ENCODE data around the gene ADGRD1. TPM values are rescaled to one million over a fixed set of nuclear protein-coding genes. Genes with fewer than 3 reads are reported as not detected.

Gene ADGRD1
- polyA plus RNA-seq, 1 experiment: 68.5 TPM

GRCh38 chr12:131042834-131043245, 89.1 kb downstream of the ADGRD1 start:
- ChIA-PET CTCF (no interaction called here), POLR2A (no interaction called here)
- TF ChIP-seq, protein P1, sequence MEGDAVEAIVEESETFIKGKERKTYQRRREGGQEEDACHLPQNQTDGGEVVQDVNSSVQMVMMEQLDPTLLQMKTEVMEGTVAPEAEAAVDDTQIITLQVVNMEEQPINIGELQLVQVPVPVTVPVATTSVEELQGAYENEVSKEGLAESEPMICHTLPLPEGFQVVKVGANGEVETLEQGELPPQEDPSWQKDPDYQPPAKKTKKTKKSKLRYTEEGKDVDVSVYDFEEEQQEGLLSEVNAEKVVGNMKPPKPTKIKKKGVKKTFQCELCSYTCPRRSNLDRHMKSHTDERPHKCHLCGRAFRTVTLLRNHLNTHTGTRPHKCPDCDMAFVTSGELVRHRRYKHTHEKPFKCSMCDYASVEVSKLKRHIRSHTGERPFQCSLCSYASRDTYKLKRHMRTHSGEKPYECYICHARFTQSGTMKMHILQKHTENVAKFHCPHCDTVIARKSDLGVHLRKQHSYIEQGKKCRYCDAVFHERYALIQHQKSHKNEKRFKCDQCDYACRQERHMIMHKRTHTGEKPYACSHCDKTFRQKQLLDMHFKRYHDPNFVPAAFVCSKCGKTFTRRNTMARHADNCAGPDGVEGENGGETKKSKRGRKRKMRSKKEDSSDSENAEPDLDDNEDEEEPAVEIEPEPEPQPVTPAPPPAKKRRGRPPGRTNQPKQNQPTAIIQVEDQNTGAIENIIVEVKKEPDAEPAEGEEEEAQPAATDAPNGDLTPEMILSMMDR (IDR thresholded peaks at IDR 0.05; ENCODE audit: insufficient read depth, low read depth, low read length): no peak
- H3K36me3 ChIP-seq (ENCODE audit: control insufficient read depth, insufficient read depth, low read length): no peaks in the 10 kb centered on the region; the same call in 1 of the 2 replicates
- no peak for DNase-seq (ENCODE audit: low read depth)
- no peak overlapping the region for H3K4me3 ChIP-seq (ENCODE audit: low read depth, low read length)
- H3K27me3 ChIP-seq (ENCODE audit: control insufficient read depth, insufficient read depth, low read length): no peaks in the 10 kb centered on the region

DNA sequence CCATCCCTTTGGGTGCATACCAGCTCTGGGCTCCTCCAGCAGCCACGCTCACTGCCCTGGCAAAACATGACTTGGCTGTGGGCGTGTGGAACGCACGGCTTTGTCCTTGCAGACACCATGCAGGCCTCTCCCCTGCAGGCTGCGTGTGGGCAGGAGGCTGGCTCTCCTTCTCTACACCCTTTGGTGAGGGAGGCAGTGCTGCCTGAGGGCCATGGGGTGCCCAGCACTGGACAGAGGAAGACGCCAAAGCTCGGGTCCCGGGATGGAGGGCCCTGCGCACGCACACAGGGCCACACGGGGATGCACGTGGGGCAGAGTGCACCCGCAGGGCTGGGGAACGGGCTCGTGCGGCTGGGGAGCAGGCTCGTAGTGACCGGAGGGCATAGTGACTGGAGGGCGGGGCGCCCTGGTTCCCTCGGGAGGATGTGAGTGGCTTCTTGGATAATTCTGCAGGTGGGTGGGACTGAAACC, 89.7 kb downstream of the ADGRD1 start:
- CTCF ChIA-PET: no interaction called here
- Histone ChIP-seq H3K4me3 (ENCODE audit: low read depth, low read length) (no peak overlapping the region), H3K36me3 (ENCODE audit: control insufficient read depth, insufficient read depth, low read length) (no peaks in the 10 kb centered on the region; the same call in 1 of the 2 replicates), H3K27me3 (ENCODE audit: control insufficient read depth, insufficient read depth, low read length) (no peaks in the 10 kb centered on the region)
- no peak for DNase-seq (ENCODE audit: low read depth)
- TF ChIP-seq, protein P1 (IDR thresholded peaks at IDR 0.05; ENCODE audit: insufficient read depth, low read depth, low read length): no peak
- POLR2A ChIA-PET: no interaction called here

DNA sequence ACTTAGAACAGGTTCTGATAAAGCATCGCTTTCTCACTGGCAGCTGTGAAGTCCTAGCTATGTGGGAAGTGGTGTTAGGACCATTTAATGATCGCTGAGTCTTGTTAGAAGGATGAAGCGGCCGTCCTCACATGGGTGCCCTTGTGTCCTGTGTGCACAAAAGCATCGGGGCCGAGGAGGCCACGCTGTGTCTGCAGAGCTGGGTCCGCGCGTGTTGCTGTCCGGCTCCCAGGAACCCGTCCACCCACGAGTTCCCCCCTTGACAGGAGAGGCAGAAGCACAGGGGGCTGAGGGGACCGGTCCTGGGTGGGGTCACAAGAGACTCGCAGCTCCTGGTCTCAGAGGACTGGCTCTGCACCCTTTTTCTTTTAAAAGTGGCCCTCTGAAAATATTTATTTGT, 90.4 kb downstream of the ADGRD1 start:
- POLR2A ChIA-PET: no interaction called here
- Histone ChIP-seq H3K27me3 (ENCODE audit: control insufficient read depth, insufficient read depth, low read length) (no peaks in the 10 kb centered on the region), H3K36me3 (ENCODE audit: control insufficient read depth, insufficient read depth, low read length) (no peaks in the 10 kb centered on the region; the same call in 1 of the 2 replicates), H3K4me3 (ENCODE audit: low read depth, low read length) (no peak overlapping the region)
- DNase-seq (ENCODE audit: low read depth): no peak
- CTCF ChIA-PET: no interaction called here
- TF ChIP-seq, protein P1 (IDR thresholded peaks at IDR 0.05; ENCODE audit: insufficient read depth, low read depth, low read length): no peak

GRCh38 chr12:131044760-131045381, 91.2 kb downstream of the ADGRD1 start:
- CTCF ChIA-PET: no interaction called here
- H3K27me3 ChIP-seq (ENCODE audit: control insufficient read depth, insufficient read depth, low read length): no peaks in the 10 kb centered on the region
- H3K4me3 ChIP-seq (ENCODE audit: low read depth, low read length): no peak overlapping the region
- TF ChIP-seq, protein P1 (IDR thresholded peaks at IDR 0.05; ENCODE audit: insufficient read depth, low read depth, low read length): no peak
- POLR2A ChIA-PET: no interaction called here
- no peak for DNase-seq (ENCODE audit: low read depth)
- no peaks in the 10 kb centered on the region; the same call in 1 of the 2 replicates for H3K36me3 ChIP-seq (ENCODE audit: control insufficient read depth, insufficient read depth, low read length)

DNA sequence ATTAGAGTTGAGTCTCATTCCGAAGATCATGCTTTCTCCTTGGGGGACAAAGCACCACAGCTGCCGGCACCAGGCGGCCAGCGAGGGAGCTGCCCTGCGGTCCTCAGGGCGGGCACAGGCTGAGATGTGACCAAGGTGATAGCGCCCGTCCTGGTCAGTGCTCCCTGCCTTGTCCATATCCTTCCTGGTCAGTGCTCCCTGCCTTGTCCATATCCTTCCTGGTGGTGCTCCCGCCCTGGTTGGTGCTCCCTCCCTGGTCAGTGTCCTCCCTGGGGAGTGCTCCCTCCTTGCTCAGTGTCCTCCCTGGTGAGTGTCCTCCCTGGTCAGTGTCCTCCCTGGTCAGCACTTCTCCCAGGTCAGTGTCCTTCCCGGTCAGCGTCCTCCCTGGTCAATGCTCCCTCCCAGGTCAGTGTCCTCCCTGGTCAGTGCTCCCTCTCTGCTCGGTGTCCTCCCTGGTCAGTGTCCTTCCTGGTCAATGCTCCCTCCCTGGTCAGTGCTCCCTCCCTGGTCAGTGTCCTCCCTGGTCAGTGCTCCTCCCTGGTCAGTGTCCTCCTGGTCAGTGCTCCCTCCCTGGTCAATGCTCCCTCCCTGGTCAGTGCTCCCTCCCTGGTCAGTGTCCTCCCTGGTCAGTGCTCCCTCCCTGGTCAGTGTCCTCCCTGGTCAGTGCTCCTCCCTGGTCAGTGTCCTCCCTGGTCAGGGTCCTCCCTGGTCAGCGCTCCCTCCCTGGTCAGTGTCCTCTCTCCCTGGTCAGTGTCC, 92.2 kb downstream of the ADGRD1 start:
- TF ChIP-seq, protein P1 (IDR thresholded peaks at IDR 0.05; ENCODE audit: insufficient read depth, low read depth, low read length): no peak
- ChIA-PET CTCF (no interaction called here), POLR2A (no interaction called here)
- Histone ChIP-seq H3K36me3 (ENCODE audit: control insufficient read depth, insufficient read depth, low read length) (no peaks in the 10 kb centered on the region), H3K27me3 (ENCODE audit: control insufficient read depth, insufficient read depth, low read length) (no peaks in the 10 kb centered on the region), H3K4me3 (ENCODE audit: low read depth, low read length) (no peak overlapping the region)
- no peak for DNase-seq (ENCODE audit: low read depth)
